GM12875 (cell line): ENCODE data around the gene MUC2.

Source experiments
- H3K4me3 ChIP-seq: one replicate; pipeline ENCODE4 v1.5.1; 2011; ENCODE audit warnings: low read depth, low read length, control low read depth
- CTCF ChIP-seq: IDR thresholded peaks from 2 replicates; pipeline ENCODE4 v1.5.1; 2011; ENCODE audit warnings: low read depth, mild to moderate bottlenecking, control low read depth, inconsistent platforms, low read length, moderate library complexity, borderline replicate concordance; ENCODE audit not compliant: insufficient read depth

Gene MUC2

DNA sequence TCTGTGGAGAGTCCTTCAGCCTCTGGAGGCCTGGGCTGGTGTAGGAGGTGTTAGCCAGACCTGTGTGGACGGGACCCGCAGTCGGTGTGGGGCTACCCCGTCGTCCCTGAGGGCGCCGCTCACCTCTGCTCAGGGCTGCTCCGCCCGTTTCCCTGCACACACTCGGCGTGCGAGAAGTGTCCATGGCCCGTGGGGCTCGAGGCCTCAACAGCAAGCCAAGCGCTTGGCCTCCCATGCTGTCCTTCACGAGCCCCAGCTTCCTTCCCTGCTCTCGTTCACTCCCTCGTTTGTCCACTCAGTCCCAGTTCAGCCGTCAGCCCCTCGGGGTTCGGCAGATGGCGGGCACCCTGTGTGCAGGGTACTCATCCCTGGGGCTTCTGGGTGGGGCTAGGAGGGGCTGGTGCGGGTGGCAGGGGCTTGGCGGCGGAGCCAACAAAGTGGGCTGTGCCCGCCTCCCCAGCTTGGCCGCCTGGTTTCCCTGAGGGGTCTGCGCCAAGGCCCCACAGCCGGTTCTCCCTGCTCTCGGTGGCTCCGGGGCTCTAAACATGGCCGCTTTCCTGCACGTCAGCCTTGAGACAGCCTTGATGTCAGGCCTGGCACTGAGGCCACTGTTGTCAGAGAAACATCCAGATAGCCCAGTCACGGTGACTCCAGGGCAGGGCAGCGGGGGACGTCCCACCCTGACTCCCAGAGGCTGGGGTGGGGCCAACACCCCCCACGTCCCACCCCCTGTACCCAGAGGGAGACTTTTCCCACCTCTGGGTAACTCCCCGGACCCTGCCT, 41.5 kb upstream of the MUC2 start:
- no peak for TF ChIP-seq CTCF
- H3K4me3 ChIP-seq: no peak overlapping the region

DNA sequence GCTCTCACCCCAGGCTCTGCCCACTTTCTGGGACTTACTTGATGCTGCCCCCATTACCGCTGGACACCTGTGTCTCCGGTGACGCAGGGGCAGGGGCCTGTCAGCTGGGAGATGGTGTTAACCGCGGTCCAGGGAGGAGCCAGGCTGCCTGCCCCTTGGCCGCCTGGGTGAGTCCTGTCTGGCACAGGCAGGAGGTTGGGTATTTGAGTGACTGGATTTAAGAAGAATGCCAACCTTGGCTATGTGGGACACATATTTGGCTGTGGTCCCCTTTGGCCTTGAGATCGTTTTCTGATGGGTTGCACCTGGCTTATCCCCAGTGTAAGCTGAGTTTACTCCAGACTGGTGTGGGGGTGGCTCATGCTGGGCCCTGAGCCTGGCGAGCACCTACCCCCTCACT, 40.7 kb upstream of the MUC2 start:
- TF ChIP-seq CTCF: no peak
- H3K4me3 ChIP-seq: no peak overlapping the region

- TF ChIP-seq CTCF: no peak
- no peak overlapping the region for H3K4me3 ChIP-seq
Observed at GRCh38 chr11:1034456-1035295, 40.0 kb upstream of the MUC2 start.

DNA sequence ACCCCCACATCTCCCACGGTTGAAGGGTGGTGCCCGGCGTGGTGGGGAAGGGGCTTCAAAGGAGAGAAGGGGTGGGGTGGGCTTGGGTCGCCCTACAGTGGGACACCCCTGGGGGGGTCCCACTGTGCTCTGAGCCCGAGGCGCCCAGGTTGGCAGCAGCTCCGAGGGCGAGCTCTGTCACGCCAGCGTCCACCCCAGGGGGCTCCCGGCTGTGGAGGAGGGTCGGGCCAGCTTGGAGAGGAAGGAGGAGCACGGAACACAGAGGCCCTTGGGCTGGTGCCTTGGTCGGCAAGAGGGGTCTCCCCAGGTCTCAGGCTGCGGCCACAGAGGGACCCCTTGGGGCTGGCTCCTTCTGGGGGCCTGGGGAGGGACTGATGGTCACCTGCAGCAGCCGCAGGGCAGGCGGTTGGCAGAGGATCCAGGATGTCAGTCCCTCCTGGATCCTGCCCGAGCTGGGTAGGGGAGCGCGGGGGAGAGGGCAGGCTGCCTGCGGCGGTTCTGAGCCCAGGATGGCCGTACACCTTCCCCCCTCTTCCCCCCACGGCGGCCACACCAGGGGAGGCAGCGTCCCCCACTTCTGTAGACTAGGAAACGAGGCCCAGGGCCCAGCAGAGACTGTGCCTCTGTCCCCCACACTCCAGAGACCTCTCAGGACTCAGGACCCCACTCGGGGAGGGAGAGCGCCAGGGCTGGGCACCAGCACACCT, 38.9 kb upstream of the MUC2 start:
- H3K4me3 ChIP-seq: no peak overlapping the region

DNA sequence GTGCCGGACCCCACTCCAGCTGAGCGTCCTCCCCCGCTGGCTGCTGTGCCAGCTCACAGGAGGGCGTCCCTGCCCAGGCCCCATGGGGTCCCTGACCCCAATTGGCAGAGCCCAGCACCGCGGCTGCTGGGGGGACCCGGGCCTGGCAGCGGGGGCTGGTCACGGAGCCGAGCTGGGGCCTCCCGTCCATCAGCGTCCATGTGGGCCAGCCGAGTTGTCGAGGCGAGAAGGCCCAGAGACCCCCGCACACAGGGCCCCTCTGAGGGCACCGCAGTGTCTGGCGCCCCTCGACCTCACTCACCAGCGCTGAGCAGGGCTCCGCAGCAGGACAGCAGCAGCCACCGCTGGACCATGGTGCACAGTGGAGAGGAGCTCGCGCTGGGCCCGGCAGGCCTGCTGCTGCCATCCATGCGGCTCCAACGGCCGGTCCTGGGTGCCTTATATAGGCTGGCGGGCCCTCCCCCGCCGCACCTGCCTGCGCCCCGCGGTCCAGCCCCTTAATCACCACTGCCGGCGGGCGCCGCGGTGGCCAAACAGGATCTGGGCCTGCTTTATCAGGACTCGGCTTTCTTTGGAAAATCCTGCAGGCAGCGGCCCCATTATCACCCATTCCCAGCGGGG, 38.3 kb upstream of the MUC2 start, which contains the start of gene MUC6:
Gene MUC6, minus strand, starts transcription at position 416 of the 621 bp plus-strand sequence. Its CDS starts 63 bp downstream, at position 353.
- no peak within 1 kb of the TSS for H3K4me3 ChIP-seq
- no peak for TF ChIP-seq CTCF

More for the DNA sequence above, 38.9 kb upstream of the MUC2 start:
- no peak for TF ChIP-seq CTCF

DNA sequence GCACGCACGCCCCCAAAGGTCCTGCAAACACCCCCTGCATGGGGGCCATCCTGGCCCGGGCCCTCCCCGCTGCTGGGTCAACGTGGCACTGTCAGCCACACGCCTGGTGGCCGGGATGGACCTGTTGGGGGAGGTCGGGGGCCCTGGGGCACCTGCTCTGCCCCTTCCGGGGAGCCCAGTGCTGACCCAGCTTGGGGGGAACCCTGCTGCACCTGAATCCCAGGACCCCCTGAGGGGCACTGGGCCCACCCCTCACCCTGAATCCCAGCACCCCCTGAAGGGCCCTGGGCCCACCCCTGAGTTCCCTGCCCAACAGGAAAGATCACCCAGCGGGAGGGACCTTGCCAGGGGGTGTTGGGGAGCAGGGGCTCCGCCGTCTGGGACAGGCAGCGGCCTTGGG, 37.7 kb upstream of the MUC2 start:
- no peak overlapping the region for H3K4me3 ChIP-seq
- TF ChIP-seq CTCF: no peak
